ENCODE data around the gene CUX1.

DNA sequence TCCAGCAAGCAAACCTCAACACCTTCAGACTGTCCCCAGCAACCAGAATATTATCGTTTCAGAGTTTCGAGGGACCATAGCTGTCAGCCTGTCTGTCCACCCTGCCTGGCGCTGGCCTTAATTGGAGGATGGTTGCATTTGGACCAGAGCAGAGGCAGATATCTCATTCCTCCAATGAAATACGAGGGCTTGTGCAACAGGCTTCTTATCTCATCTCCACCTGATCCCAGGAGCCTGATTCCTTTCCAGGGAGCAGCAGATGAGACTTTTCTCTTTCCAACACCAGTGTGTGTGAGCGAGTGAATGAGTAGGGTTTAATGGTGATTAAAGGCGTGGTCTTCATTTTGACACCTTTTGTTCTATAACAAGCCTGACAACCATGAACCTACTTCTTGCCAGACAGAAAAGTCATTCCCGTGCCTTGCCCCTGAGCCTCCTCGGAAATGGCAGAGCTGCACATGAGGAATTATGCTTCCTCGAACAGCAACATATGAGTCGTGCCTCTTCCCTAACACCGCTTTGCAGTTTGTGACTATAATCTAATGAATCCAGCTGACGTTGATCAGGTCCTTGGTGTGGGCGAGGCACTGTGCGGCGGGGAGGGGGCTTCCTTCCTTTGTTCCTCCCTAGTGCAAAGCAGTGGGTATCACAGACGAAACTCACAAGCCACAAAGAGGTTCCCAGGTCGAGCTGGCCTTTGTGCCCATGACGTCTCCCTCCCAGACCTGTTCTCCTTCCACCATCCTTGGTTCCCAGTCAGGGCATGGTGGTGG, 147.4 kb downstream of the CUX1 start:
- TF ChIP-seq, protein P1, sequence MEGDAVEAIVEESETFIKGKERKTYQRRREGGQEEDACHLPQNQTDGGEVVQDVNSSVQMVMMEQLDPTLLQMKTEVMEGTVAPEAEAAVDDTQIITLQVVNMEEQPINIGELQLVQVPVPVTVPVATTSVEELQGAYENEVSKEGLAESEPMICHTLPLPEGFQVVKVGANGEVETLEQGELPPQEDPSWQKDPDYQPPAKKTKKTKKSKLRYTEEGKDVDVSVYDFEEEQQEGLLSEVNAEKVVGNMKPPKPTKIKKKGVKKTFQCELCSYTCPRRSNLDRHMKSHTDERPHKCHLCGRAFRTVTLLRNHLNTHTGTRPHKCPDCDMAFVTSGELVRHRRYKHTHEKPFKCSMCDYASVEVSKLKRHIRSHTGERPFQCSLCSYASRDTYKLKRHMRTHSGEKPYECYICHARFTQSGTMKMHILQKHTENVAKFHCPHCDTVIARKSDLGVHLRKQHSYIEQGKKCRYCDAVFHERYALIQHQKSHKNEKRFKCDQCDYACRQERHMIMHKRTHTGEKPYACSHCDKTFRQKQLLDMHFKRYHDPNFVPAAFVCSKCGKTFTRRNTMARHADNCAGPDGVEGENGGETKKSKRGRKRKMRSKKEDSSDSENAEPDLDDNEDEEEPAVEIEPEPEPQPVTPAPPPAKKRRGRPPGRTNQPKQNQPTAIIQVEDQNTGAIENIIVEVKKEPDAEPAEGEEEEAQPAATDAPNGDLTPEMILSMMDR (IDR thresholded peaks at IDR 0.05; ENCODE audit: insufficient read depth, low read depth, low read length): no peak
- TF ChIP-seq EZH2 (IDR thresholded peaks at IDR 0.05; ENCODE audit: insufficient read depth, low read length): no peak

Measured in astrocyte (in vitro differentiated cells and primary cell).